Bone marrow (tissue), 2 donors: ENCODE measurements around the gene WDFY2.
"Not testable (repeated sequence)": the region's sequence is repeated elsewhere in the genome, so short reads cannot be mapped to it uniquely, and the experiment has no call there.

Source experiments
- DNase-seq, 2 donors: peaks; one replicate each; lab custom pipeline; 2025; lab: John Stamatoyannopoulos, UW

Gene WDFY2

DNA sequence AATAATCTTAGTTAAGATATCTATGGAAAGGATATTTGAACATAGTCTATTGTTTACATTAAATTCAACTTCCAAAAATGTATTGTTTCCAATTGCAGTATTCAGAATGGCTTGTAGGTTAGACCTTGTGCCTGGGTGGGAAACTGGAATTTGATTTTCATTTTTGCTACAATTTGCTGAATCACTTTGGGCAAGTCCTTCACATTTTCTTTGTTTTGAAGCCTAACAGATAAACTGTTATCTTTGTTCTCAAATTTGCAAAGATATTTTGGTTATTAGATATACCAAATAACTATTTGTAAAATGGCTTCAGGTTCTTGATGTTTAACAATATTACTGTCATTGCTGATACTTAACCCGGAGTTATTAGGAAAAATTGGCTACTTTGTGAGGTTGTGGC, 82.6 kb downstream of the WDFY2 start:
- DNase-seq = no peak

DNA sequence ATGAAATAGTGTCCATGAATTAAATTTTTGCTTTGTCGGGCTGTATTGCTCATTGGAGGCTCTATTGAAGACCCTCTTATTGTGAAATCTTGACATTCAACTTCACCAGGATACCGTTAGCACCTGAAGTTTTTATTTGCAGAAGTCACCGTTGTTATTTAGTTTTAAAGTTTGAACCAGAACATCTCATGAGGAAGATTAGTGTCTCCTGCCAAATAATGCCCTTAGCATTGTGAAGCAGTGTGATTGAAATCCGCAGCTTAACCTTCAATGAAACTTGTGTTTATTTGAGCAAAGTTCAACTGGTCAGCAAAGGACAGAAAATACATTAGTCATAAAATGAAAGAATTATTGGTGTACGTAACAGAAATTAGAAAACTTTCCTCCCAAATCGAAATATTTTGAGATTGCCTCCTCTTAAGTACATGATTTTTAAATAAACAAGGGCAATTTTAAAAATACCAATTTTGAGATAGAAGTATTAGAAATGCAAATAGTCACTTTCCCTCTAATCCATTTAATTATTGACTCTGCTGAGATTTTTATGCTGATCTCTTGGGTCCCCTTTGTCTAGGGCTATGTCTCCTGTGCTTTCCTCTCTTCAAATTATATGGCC, 84.4 kb downstream of the WDFY2 start:
- DNase-seq = no peak

DNA sequence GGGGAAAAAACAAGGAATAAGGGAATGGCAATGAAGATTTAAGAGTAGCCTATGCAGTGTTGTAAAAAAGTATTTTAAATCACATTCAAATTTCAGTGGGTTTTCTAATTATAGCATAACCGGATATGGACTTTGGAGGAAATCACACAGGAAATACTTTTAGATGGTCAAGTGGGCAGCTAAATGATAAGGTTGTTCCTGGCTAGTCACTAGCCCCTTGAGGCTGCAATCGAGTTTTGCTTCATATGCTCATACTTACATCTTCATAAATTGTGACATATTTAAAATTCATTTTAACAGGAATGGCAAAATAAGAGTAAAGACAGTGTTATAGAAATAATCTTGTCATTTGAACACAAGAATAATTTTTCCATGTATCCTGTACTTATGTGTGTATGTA, 88.9 kb downstream of the WDFY2 start:
- DNase-seq = no peak

DNA sequence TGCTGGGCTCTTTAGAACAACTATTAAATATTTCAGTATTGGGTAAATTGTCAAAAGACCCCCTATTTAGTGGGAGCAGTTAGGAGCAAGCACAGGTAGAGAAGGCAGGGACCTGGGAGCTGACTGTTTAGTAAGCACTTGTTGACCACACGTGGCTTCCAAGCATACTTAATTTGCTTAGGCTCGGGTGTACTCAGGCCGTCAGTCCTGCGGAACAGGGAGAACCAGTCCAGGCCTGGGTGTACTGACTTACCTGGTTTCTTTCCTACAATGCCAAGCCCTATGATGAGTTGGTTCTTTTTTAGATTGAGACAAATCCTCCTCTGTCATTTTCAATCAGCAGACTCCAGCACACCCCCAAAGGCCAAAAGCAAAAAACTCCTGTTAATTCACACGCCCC, 90.0 kb downstream of the WDFY2 start:
- no peak for DNase-seq

DNA sequence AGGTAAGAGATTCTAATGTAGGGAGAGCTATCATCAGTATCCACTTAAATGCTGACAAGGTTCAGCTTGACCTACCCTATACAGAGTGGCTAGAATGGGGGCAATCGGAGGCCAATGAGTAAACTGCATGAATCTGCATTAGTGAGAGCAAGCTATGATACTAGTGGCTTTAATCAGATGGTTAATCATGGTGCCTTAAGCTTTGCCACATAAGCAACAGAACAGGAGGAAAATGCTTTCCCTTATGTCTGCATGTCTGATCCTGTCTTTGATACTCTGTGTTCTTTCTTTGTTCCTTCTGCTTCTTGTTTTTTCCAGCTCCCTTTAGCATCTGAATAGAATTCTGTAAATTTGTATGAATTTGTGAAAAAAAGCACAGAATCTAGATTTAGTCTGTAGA, 91.1 kb downstream of the WDFY2 start:
- DNase-seq = no peak

DNA sequence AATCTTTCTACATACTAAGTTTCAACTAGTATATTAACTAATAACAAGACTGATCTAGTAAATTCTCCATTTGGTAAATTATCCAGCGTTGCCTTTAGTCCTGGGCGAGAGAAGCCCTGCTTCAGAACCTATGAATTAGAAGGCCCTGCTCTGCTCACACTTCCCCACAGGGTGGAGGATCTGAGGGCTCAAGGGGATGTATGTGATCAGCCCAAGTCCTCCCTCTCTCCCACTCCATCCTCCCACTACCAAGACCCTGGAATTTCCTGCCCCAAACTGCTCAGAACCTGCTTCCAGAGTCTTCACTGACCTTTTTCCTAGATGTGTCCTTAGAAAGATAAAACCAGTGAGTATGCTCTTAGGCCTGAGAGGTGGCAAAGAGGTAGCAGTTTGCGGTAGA, 91.6 kb downstream of the WDFY2 start:
- no peak for DNase-seq

DNA sequence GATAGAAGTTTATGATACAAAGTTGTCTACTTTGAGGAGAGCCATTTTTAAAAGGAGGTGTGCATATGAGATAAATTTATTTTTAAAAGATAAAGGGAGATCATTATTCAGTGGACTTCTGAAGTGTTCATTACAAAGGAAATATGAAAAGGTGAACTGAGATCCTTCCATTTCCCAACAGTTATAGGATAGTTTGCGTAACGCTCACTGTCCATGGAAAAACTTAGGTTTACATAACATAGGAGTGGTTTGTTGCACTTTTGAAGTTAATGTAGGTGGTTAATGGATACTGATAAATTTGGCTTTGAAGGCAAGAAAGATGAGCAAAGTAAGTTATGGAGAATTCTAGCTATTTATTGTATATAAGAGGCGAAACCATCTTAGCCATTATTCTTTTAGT, 92.5 kb downstream of the WDFY2 start:
- no peak for DNase-seq

DNA sequence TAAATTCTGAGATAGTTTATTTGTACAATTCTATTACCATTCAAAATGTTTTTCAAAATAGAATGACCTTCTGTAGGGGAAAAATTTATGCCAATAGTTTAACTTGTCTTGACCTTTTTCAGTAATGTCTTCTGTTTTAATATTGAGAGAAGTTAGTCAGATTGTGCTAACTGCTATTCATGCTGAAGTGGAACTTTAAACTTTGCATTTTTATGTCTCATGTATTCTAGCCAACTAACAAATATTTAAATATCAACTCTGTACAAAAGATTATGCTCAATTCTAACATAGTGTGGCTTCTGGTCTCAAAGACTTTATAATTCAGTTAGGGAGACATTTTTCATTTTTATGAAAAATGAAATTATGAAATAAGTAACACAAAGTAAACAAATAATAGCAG, 94.2 kb downstream of the WDFY2 start:
- DNase-seq = no peak

DNA sequence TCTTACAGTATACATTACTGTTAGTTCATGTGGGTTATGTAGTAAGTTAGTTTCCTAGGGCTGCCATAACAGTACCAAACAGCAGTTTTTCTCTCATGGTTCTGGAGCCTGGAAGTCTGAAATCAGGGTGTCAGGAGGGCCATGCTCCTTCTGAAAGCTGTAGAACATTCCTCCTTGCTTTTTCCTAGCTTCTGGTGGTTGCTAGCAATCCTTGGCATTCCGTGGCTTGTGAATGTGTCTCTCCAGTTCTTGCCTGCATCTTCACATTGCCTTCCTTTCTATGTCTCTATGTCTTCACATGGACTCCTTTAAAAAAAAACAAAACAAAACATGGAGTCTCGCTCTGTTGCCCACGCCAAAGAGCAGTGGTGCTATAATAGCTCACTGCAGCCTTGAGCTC, 95.4 kb downstream of the WDFY2 start:
- no peak for DNase-seq

DNA sequence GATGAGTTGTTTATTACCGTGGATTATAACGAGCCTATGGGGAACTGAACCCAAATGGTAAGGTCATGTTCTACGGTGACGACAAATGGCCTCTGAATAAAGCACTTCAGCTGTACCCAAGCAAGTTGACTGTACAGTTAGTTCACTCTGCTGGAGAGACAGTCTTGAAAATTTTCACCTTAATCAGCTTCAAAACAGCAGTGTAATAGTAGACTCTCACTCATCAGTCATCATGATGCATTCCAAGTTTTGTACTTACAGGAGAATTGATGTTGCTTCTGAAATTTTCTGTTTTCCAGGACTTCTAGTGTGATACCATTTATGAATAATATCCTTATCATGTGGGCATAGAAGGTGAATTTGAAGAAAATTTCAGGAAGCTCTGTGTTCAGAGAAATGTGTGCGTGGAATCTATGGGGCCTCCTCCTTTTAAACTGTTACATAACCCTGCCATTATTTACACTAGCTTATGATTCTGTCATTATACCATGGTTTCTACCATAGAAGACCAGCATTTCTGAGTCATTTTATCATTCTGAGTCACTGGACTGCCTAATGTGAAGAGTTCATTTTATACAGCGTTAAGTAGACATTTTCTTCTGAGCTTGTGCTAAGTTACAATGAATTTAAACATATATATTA, 96.9 kb downstream of the WDFY2 start:
- no peak for DNase-seq

DNA sequence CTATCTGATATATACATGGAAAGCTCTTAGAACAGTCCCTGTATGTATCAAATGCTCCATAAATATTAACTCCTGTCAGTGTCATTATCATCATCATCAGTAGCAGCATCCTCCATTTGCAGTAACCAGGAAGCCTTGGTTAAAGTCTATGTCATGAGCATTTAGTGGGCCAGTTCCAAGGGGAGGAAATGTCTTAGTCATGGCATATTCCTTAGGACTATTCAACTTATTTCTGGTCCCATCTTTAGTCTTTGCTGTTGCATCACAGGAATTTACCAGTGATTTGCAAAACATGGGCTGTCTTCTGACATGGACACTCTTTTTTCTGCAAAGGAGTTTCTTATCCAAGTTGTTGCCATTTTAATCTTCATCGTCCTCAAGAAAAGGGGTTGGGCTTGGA, 98.4 kb downstream of the WDFY2 start:
- no peak for DNase-seq

DNA sequence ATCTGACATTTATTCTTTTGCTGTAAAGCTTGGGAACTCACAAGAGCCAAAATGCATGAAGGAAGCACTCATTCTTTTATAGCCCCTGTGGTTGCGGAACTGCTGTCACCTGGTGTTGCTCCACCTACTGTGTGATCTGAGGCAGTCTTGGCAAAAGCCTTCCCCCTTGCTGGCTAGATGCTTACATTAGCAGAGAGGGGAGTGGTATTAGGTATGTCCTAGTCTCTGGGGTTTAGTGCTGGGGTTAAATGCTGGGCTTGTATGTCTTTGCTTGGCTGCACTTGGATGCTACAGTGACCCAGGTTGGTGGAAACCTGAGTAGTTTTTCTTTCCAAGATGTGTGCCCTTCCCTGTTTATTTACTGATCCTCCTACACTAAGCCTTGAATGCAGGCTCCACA, 99.3 kb downstream of the WDFY2 start:
- DNase-seq = no peak

DNA sequence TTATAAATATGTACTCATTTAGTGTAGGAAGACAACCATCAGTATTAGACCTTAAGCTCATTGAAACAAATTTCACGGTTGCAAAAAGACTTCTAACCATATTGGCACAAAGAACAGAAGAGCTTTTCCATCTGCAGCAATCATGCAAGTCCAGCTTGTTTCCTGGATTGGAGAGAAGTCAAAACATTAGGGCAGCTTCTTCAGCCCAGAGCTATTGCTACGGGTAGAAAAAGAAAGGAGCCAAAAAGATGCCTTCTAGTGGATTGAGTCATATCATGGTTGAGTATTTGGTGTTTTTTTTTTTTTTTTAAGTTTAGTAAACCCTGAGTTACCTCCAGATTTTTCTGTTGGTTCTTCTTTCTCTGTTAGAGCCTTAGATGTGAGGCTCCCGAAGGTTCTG, 99.8 kb downstream of the WDFY2 start:
- DNase-seq = no peak

DNA sequence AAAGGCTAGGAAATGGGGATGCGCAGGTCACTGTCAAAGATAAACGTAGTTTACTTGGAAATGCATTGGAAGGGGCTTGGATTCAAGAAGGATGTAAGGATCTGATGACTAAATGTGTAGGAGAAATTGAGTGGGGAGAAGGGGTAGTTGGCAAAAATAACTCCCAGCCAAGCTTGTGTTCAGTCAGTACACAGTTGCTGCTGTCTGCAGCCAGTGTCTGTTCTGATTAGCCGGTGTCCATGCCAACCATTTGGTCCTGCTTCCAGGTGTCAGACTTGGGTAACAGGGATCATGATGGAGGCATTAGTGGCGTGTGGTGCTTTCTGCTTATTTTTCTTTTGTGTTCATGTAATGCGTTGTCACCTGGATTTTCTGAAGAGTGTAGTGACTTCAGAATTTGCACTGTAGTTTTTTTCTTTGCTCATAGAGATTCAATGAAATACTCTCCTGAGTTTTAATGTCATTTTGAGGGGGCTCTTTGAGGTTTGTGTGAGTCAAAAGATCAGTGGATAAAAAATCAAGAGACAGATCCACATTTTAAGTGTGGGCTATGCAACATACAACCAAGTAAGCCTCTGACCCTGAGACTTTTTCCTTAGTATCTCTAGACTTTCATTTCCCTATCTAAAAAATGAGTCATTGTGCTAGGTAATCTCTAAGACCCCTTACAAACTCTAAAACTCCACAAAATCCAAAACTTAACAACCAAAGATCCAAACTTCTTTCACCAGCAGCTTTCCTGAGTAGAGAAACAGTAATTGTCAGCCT, 103.9 kb downstream of the WDFY2 start:
- no peak for DNase-seq

DNA sequence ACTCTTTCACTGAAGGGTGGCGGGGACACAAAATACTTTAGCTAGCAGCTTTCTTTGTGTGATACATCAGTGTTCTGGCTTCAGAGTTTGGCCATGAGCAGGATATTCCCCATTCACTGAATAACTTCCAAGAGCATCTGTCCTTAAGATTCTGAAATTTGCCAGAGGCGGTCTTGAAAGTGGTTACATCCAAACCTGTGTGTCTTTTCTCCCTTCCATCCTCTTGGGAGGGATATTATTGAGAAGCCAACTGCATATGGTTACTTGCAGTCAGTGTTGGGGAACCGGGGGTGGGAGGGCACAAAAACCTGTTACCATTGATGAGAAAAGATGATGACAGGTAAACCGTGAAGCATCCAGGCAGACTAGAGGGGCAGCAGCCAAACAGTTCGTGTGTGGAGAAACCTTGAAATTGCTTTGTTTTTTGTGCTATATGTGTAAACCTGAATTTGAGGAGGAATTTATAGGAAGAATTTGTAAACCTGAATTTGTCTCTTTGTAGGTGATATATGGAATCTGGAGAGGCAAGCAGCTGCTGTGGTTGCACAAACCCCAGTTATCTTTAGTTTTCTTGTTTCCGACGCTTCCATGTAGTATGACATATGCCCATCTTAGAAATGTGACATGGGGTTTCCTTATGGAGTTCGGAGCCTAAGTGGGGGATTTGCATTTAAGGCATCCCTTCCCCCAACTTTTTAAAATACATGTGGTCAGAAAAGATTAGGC, 104.8 kb downstream of the WDFY2 start:
- no peak for DNase-seq

DNA sequence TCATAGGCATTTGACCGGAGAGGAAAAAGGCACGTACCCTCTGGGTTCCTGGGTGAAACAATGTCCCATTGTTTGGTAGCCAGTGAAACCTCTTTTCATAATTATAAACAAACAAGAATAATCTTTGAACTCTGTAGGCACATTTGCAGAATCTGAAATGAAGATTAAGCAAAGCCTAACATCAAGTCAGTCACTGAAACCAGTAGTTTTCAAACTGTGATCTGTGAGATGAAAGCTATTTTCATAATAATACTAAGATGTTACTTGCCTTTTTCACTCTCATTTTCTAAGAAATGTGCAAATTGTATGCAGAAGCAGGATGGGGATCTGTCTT, 105.4 kb downstream of the WDFY2 start:
- no peak for DNase-seq

DNA sequence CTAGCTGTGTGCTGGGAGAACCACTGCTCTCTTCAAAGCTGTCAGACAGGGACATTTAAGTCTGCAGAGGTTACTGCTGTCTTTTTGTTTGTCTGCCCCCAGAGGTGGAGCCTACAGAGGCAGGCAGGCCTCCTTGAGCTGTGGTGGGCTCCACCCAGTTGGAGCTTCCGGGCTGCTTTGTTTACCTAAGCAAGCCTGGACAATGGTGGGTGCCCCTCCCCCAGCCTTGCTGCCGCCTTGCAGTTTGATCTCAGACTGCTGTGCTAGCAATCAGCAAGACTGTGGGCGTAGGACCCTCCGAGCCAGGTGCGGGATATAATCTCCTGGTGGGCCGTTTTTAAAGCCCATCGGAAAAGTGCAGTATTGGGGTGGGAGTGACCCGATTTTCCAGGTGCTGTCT, 111.4 kb downstream of the WDFY2 start:
- not testable (repeated sequence) for DNase-seq

DNA sequence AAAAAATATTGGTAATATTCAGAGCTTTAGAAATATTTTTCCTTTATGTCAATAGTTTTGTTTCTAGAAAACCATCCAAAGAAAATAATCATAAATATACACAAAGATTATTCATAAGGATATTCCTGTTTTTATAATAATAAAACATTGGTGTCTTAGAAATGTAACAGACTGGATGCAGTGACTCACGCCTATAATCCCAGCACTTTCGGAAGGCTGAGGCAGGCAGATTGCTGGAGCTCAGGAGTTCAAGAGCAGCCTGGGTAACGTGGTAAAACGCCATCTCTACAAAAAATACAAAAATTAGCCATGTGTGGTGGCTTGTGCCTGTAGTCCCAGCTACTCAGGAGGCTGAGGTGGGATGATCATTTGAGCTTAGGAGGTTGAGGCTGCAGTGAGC, 112.9 kb downstream of the WDFY2 start:
- no peak for DNase-seq

DNA sequence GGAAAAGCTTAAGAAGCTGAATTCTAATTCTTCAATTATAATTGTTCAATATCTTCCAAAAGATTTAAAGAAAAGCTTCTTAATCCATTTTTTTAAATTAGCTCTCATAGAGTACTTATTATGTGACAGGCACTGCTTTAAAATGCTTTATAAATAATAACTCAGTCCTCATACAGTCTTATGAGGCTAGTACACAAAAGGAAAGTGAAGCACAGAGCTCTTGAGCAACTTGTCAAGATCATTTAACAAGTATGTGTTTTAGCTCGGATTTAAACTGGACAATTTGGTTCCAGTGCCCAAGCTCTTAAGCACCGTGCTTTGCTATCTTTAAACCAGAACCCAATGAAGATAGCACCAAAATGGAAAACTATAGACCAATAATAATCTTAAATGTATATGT, 113.6 kb downstream of the WDFY2 start:
- DNase-seq = no peak

DNA sequence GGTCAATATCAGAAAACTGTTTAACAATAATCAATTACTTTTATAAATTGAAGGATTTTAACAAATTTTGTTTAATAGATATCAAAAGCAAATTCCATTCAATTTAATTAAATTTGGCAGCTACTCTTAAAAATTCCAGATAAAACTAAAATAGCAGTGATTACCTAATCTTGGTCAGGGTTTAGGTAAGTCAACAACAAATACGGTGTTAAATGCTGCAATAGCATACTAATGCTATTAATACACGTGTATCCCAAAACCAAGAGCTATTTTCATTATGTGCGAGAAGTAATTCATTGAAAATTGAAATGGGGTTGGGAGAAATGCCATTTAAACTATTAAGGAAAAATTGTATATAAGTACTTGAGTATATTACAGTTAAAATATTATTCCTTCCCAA, 114.1 kb downstream of the WDFY2 start:
- no peak for DNase-seq

DNA sequence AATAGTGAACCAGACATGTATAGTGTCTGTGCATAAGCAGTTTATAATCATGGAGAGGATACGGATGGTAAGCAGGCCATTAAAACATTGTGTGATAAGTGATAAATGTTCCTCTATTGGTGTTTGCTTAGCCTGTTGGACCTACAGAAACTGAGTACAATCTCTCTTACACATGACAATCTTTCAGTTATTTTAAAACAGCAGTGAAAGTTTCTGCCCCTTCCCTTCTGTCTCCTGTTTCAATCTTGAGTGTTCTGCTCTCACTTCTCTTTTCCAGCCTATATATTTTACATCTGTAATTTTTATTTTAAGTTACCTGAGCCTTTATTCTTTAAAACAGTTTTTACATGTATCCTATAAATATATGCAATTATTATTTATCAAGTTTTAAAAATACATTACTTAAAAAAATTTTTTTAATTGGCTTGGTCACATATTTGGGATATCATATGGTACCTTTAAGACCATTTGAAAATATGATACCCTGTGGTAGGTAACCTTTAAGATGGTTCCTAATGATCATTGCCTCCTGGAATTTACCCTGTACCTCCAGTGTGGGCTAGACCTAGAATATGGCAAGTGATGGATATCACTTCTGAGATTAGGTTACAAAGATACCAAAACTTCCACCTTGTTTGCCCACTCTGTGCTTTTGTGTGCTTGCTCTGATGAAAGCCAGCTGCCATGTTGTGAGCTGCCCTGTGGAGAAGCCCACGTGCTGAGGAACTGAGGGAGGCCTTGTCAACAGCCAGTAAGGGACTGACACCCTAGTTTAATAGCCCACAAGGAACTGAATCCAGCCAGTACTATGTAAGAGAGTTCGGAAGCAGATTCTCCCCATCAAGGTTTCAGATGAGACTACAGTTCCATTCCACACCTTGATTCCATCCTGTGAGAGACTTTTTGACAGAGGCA, 120.4 kb downstream of the WDFY2 start:
- no peak for DNase-seq

DNA sequence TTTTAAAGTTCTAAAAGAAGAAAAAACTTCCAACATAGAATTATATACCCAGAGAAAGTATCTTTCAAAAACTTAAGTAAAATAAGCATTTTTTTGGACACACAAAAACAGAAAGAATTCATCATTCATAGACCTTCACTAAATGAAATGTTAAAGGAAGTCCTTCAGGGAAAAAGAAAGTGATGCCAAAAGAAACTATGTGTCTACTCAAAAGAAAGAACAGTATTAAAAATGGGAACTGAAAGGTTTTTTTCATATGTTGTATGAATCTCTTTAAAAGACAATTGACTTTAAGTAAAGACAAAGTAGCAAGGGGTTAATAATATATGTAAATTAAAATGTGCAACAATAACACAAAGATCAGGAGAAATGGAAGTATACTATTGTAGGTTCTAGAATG, 123.2 kb downstream of the WDFY2 start:
- no peak for DNase-seq
